D721Med (cell line): ENCODE results near the gene PJA1.

ENCODE experiments used
- DNase-seq: peaks from one replicate; pipeline ENCODE4 v3.0.0; 2011; ENCODE audit warnings: low spot score; ENCODE audit not compliant: insufficient read length
- FAIRE-seq: peaks from 2 replicates; lab custom pipeline; 2011; peaks lifted over from hg19 to GRCh38; lab: Jason Lieb, UNC
- CTCF ChIP-seq: IDR thresholded peaks from 2 replicates; pipeline ENCODE4 v1.5.1; 2012; ENCODE audit warnings: mild to moderate bottlenecking, control low read depth; ENCODE audit not compliant: insufficient read depth; ENCODE audit errors: missing control alignments

PJA1 gene

GRCh38 chrX:69125094-69125493 is 40.2 kb downstream of the PJA1 start:
- TF ChIP-seq CTCF = no peak
- DNase-seq = no peak
- no peak for FAIRE-seq

GRCh38 chrX:69124108-69124507 is 41.1 kb downstream of the PJA1 start:
- FAIRE-seq (no peak), DNase-seq (no peak)
- no peak for TF ChIP-seq CTCF

GRCh38 chrX:69123481-69123880 is 41.8 kb downstream of the PJA1 start:
- no peak for FAIRE-seq
- TF ChIP-seq CTCF = no peak
- no peak for DNase-seq

- DNase-seq (peak; percentile 66), FAIRE-seq (peak; percentile 16)
- TF ChIP-seq CTCF = no peak
These were observed 43.8 kb downstream of the PJA1 start for GRCh38 chrX:69121321-69122000.

- no peak for FAIRE-seq
- DNase-seq = no peak
- TF ChIP-seq CTCF = no peak
These were observed 44.8 kb downstream of the PJA1 start for GRCh38 chrX:69120476-69120875.

- DNase-seq = no peak
- no peak for FAIRE-seq
- TF ChIP-seq CTCF = no peak
These were observed 46.1 kb downstream of the PJA1 start for GRCh38 chrX:69119122-69119521.

- FAIRE-seq (no peak), DNase-seq (no peak)
- TF ChIP-seq CTCF = no peak
These were observed 47.3 kb downstream of the PJA1 start for GRCh38 chrX:69117876-69118526.
